Naive B cell (primary cell): Measurements from ENCODE around the gene CD38. TPM values are rescaled to one million over a fixed set of nuclear protein-coding genes. Genes with fewer than 3 reads are reported as not detected.
A peak's percentile ranks its signal among the peaks of the same experiment; 100 is the strongest.
"Not testable (repeated sequence)": the region's sequence is repeated elsewhere in the genome, so short reads cannot be mapped to it uniquely, and the experiment has no call there.

Experiments
- ATAC-seq, 2 donors: fragments of 150-1000 bp; cut with Tn5 transposase; 2 replicates each; pipeline ENCODE4 v1.10.0; 2021; ENCODE audit warnings: low read depth in 2 of 2, mild to moderate bottlenecking in 2 of 2, moderate library complexity in 2 of 2
- DNase-seq: peaks from one replicate; pipeline ENCODE4 v3.0.0; 2022
- H3K27ac Mint-ChIP-seq, 6 donors: one replicate each; pipeline ENCODE4 v1.8.0; 2020 to 2022; ENCODE audit warnings: mild to moderate bottlenecking in 6 of 6, mixed read lengths in 6 of 6, moderate library complexity in 5 of 6, inconsistent platforms in 2 of 6
- H3K27me3 Mint-ChIP-seq, 3 donors: one replicate each; pipeline ENCODE4 v1.8.0; 2021 to 2022; ENCODE audit warnings: mixed read lengths in 3 of 3, mild to moderate bottlenecking in 1 of 3
- H3K36me3 Mint-ChIP-seq, 2 donors: one replicate each; pipeline ENCODE4 v1.8.0; 2020 to 2022; ENCODE audit warnings: mixed read lengths in 2 of 2, inconsistent platforms in 1 of 2, mild to moderate bottlenecking in 1 of 2
- H3K4me1 Mint-ChIP-seq, 3 donors: one replicate each; pipeline ENCODE4 v1.8.0; 2020 to 2022; ENCODE audit warnings: mixed read lengths in 3 of 3, inconsistent platforms in 1 of 3, mild to moderate bottlenecking in 1 of 3, moderate library complexity in 1 of 3
- H3K4me3 Mint-ChIP-seq, 8 donors: one replicate each; pipeline ENCODE4 v1.8.0; 2020 to 2022; ENCODE audit warnings: mild to moderate bottlenecking in 8 of 8, mixed read lengths in 8 of 8, moderate library complexity in 8 of 8, inconsistent platforms in 2 of 8
- H3K9me3 Mint-ChIP-seq, 7 donors: one replicate each; pipeline ENCODE4 v1.8.0; 2020 to 2022; ENCODE audit warnings: mixed read lengths in 7 of 7, mild to moderate bottlenecking in 5 of 7, inconsistent platforms in 2 of 7, moderate library complexity in 1 of 7
- polyA plus RNA-seq, 6 donors: library from polyadenylated mRNA; unstranded; fragments of 300-500 nt; fragmentation: Illumina TruSeq; gene quantifications; one replicate each; pipeline ENCODE4 v1.2.3, GENCODE V29; 2021; ENCODE audit warnings: low read depth in 6 of 6

Gene CD38
- polyA plus RNA-seq, 6 donors from 2014 or later, result 12.8 to 33.8 (median 24.7) TPM

DNA sequence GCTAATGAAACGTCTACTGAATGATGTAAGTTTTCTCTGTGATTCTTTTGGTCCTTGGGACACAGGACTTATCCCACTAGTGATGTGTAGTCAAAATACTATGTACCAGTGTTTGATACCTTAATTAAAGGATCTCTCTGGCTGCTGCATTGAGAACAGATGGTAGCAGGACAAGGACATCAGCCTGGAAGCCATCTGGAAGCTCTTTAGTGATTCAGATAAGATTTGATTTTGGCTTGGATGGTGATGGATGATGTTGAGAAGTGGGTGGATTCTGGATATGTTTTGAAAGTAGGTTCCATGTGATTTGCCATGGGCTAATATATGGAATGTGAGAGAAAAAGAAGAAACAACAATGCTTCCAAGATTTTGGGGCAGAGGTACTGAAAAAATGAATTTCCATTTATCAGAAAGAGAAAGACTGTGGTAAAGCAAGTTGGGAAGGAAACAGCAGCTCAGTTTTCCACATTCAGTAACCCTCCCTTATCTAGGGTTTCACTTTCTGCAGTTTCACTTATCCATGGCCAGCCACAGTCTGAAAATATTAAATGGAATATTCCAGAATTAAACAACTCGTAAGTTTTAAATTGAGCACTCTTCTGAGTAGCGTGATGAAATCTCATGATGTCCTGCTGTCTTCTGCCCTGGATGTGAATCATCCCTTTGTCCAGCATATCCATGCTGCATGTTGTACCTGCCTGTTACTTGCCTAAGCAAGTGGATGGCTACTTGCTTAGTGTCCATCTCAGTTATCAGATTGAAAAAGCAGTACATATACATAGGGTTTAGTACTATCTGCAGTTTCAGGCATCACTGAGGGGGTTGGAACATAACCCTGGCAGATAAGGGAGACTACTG lies 15.6 kb downstream of the CD38 start:
- no peaks in the 10 kb centered on the region for H3K9me3 Mint-ChIP-seq
- no peak for DNase-seq
- H3K27me3 Mint-ChIP-seq, result no peaks in the 10 kb centered on the region
- peak overlapping the region in 3 of 6 donors; percentile 2 to 91 (median 41) for H3K27ac Mint-ChIP-seq
- peaks cover 8% of the 10 kb centered on the region in 2 donors for H3K36me3 Mint-ChIP-seq
- no peak for ATAC-seq
- no peak overlapping the region for H3K4me3 Mint-ChIP-seq
- H3K4me1 Mint-ChIP-seq, result peaks cover 21 to 35% (median 27%) of the 10 kb centered on the region in 3 donors

DNA sequence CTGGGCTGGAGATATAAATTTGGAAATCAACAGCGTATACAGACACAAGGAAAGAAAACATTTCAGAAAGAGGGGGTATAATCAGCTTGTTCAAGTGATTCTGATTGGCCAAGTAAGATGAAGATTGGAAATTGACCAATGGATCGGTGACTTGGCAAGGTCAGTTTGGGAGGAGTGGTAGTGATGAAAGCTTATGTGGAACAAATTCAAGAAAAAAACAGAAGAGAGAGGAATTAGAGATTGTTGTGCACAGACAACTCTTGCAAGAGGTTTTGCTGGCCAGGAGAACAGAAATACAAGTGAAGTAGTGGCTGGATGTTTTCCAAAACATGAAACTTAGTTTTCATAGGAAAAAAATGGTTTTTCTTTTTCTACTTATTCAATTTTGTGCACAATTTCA lies 16.3 kb downstream of the CD38 start:
- no peak for ATAC-seq
- H3K4me1 Mint-ChIP-seq, result peaks cover 25 to 42% (median 32%) of the 10 kb centered on the region in 3 donors
- H3K27me3 Mint-ChIP-seq, result no peaks in the 10 kb centered on the region
- DNase-seq, result no peak
- no peaks in the 10 kb centered on the region for H3K9me3 Mint-ChIP-seq
- H3K27ac Mint-ChIP-seq, result peak overlapping the region in 1 of 6 donors; percentile 91
- H3K36me3 Mint-ChIP-seq, result peaks cover 4 to 8% of the 10 kb centered on the region in 2 donors
- no peak overlapping the region for H3K4me3 Mint-ChIP-seq

DNA sequence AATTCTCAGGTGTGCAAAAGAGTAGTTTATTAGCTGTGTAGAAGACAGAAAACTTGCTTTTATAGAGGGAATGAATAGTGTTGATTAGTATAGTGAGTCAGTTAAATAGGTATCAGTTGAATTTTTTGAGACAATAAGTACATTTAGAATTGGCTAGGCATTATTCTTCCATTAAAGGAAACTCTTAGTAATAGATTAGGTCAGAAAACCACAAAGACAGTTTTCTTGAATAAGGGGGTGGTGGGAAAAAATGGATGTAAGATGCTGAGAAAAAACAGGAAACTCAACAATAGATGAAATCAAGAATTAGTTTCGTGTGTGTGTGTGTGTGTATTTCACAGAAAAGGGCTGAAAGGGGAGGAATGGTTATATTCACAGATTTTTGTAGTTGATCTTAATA lies 16.8 kb downstream of the CD38 start:
- H3K4me1 Mint-ChIP-seq, result peaks cover 30 to 47% (median 32%) of the 10 kb centered on the region in 3 donors
- H3K27me3 Mint-ChIP-seq, result no peaks in the 10 kb centered on the region
- DNase-seq, result no peak
- peak overlapping the region in 2 of 6 donors; percentile 42 to 91 for H3K27ac Mint-ChIP-seq
- no peak for ATAC-seq
- no peaks in the 10 kb centered on the region for H3K9me3 Mint-ChIP-seq
- no peak overlapping the region for H3K4me3 Mint-ChIP-seq
- peaks cover 4 to 8% of the 10 kb centered on the region in 2 donors for H3K36me3 Mint-ChIP-seq

DNA sequence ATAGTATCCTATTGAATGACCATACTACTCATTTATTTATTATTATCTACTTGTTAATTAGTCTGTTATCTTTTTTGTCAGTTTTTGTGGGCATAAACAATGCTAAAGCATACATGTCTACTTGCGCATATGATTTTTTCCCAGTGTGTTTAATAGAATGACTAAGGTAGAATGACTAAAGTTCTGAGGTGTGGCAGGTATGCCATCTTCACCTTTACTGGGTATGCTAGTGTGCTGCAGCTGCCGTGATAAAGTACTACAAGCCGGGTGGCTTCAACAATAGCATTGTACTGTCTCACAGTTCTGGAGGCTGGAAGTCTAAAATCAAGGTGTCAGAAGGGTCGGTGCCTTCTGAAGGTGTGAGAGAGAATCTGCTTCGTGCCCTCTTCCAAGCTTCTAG lies 19.2 kb downstream of the CD38 start:
- H3K4me1 Mint-ChIP-seq, result peaks cover 39 to 58% (median 40%) of the 10 kb centered on the region in 3 donors
- H3K4me3 Mint-ChIP-seq, result no peak overlapping the region
- no peak for ATAC-seq
- no peaks in the 10 kb centered on the region for H3K27me3 Mint-ChIP-seq
- peak overlapping the region in 5 of 6 donors; percentile 0 to 28 (median 24) for H3K27ac Mint-ChIP-seq
- H3K9me3 Mint-ChIP-seq, result no peaks in the 10 kb centered on the region
- no peak for DNase-seq
- peaks cover 4 to 8% of the 10 kb centered on the region in 2 donors for H3K36me3 Mint-ChIP-seq

DNA sequence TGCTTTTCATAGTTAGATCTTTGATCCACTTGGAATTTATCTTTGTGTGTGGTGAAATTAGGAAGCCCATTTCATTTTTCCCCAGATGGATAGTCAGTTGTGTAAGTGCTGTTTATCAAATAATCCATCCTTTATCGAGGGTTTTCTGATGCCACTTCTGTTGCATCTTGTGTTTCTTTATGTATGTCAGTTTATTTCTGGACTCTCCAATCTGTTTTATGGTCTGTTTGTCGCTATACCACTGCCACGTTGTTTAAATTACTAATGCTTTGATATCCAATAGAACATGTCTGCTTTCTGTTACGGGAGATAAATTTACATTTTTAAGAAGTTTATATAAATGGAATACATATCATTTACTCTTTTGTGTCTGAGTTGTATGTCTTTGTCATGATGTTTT lies 21.0 kb downstream of the CD38 start:
- ATAC-seq (no peak), DNase-seq (no peak)
- H3K4me1 Mint-ChIP-seq, result peaks cover 31 to 45% (median 39%) of the 10 kb centered on the region in 3 donors
- no peaks in the 10 kb centered on the region for H3K27me3 Mint-ChIP-seq
- no peaks in the 10 kb centered on the region for H3K9me3 Mint-ChIP-seq
- peak overlapping the region in 3 of 8 donors; percentile 32 to 78 (median 50) for H3K4me3 Mint-ChIP-seq
- peak overlapping the region in 4 of 6 donors; percentile 39 to 90 (median 58) for H3K27ac Mint-ChIP-seq
- H3K36me3 Mint-ChIP-seq, result no peaks in the 10 kb centered on the region

DNA sequence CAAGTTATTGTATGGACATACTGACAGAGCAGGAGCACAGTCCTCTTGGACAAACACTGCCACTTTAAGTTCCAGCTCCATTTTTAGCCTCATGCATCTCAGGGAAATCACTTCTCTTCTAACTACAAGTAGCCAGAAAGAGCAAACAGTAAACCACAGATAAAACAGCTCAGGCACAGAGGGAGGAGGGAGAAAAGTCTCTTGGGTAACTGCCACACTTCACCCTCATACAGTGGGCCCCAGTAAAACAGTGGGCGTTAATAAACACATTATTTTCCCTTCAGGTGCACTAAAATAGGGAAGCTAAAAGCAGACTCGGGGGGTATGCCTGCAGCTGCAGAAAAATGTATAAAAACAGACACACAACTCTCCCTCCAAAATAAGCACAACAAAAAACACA lies 21.6 kb downstream of the CD38 start:
- peak overlapping the region in 7 of 8 donors; percentile 22 to 78 (median 60) for H3K4me3 Mint-ChIP-seq

DNA sequence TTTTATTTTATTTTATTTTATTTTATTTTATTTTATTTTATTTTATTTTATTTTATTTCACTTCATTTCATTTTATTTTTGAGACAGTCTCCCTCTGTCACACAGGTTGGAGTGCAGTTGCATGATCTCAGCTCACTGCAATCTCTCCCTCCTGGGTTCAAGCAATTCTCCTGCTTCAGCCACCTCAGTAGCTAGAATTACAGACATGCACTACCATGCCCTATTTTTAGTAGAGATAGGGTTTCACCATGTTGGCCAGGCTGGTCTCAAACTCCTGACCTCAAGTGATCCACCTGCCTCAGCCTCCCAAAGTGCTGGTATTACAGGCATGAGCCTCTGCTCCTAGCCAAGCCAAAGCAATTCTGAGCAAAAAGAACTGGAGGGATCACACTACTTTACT lies 24.4 kb downstream of the CD38 start:
- H3K36me3 Mint-ChIP-seq, H3K27me3 Mint-ChIP-seq, DNase-seq, H3K4me3 Mint-ChIP-seq, H3K9me3 Mint-ChIP-seq, H3K27ac Mint-ChIP-seq, ATAC-seq: not testable (repeated sequence)
- H3K4me1 Mint-ChIP-seq, result peaks cover 39 to 56% (median 49%) of the 10 kb centered on the region in 3 donors

More for the DNA sequence above, 21.6 kb downstream of the CD38 start:
- no peaks in the 10 kb centered on the region for H3K36me3 Mint-ChIP-seq
- peak overlapping the region in 5 of 6 donors; percentile 23 to 90 (median 44) for H3K27ac Mint-ChIP-seq
- DNase-seq, result no peak
- H3K4me1 Mint-ChIP-seq, result peaks cover 28 to 39% (median 33%) of the 10 kb centered on the region in 3 donors
- ATAC-seq, result peak; percentile 30 to 43
- H3K27me3 Mint-ChIP-seq, result no peaks in the 10 kb centered on the region
- H3K9me3 Mint-ChIP-seq, result no peaks in the 10 kb centered on the region

DNA sequence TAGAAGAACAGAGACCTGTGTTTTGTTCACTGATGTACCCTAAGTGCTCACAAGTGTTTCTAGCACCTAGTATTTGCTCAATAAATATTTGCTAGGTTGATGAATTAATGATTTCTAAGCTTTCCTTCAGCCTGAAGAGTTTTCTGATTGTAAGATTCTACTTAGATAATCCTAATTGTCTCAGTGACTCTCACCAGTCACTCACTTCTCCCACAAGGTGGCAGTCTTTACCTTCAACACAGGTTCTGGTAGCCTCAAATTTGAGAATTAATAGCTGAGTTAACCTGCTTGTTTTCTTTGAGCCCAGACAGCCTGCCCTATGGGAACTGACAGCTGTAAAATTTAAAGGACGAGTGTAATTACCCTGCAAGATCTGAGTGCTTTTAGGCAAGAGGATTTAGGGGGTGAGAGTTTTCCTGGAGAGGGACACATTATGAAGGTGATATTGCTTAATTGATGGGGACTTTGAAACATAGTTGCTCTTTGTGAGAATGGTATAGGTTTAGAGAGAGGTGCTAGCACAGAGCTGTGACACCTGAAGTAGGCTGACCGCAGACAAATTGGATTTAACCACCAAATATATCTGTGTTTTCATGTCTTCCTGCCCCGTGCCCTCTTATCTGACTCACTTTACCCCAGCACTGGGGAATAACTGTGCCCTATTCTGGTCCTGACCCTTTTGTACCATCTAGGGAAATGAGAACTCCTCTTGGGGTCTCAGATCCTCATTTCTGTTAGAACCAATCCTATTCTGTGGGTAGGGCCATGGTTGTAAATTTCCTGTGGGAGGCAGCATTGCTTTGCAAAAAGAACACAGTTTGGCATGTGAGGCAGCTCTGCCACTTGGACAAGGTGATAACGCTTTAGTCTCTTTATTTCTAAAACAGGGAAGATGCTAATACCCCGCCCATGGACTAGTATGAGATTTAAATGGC lies 27.7 kb downstream of the CD38 start:
- Mint-ChIP-seq H3K27me3 (no peaks in the 10 kb centered on the region), H3K36me3 (no peaks in the 10 kb centered on the region), H3K4me3 (peak overlapping the region in 4 of 8 donors; percentile 2 to 49 (median 34)), H3K9me3 (no peaks in the 10 kb centered on the region), H3K4me1 (peaks cover 41 to 54% (median 51%) of the 10 kb centered on the region in 3 donors), H3K27ac (peak overlapping the region in 3 of 6 donors; percentile 84 to 90 (median 90))
- peak; percentile 78 to 79 for ATAC-seq
- DNase-seq, result peak; percentile 45

DNA sequence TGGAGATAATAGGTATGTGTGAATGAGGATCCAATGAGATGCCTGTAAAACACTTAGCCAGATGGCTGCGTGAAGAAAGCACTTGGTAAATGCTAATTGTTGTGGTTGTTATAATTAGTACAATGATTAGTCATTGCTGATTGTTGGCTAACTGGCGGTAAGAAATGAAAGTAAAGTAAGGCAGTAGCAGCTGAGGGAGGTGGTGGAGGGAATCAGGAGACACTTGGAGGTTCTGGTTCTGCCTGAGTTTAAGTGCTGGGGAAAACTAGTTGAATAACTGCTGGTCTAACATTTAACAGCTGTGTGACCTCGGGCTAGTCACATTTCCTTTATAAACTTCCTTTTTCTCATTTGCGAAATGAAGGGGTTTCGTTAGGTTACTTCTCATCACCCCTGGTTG lies 30.9 kb downstream of the CD38 start:
- peak; percentile 52 to 53 for ATAC-seq
- peak overlapping the region in 5 of 6 donors; percentile 10 to 73 (median 22) for H3K27ac Mint-ChIP-seq
- no peaks in the 10 kb centered on the region for H3K36me3 Mint-ChIP-seq
- DNase-seq, result no peak
- no peaks in the 10 kb centered on the region for H3K9me3 Mint-ChIP-seq
- no peaks in the 10 kb centered on the region for H3K27me3 Mint-ChIP-seq
- peaks cover 42 to 59% (median 56%) of the 10 kb centered on the region in 3 donors for H3K4me1 Mint-ChIP-seq
- H3K4me3 Mint-ChIP-seq, result peak overlapping the region in 7 of 8 donors; percentile 33 to 76 (median 65)

DNA sequence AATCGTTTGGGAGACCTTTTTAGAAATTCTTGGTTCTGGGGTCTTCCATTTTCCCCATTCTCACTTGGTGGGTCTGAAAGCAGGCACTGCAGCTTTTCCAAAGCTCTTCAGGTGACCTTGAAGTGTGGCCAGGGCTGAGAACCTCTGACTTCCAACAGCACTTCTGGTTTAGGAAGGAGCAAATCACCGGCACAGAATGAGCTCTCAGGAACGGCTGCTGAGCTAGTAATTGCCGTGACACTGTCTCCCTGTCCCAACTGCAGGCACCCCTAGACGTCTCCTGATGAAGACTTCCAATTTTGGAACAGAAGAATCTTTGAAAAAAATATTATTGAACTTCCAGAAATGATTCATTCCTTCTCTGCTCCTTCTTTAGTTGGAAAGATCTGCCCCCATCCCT lies 31.3 kb downstream of the CD38 start:
- DNase-seq (no peak), ATAC-seq (no peak)
- peaks cover 42 to 63% (median 59%) of the 10 kb centered on the region in 3 donors for H3K4me1 Mint-ChIP-seq
- no peaks in the 10 kb centered on the region for H3K27me3 Mint-ChIP-seq
- peak overlapping the region in 6 of 8 donors; percentile 33 to 76 (median 68) for H3K4me3 Mint-ChIP-seq
- no peaks in the 10 kb centered on the region for H3K9me3 Mint-ChIP-seq
- H3K27ac Mint-ChIP-seq, result peak overlapping the region; percentile 19 to 44 (median 30)
- H3K36me3 Mint-ChIP-seq, result no peaks in the 10 kb centered on the region

DNA sequence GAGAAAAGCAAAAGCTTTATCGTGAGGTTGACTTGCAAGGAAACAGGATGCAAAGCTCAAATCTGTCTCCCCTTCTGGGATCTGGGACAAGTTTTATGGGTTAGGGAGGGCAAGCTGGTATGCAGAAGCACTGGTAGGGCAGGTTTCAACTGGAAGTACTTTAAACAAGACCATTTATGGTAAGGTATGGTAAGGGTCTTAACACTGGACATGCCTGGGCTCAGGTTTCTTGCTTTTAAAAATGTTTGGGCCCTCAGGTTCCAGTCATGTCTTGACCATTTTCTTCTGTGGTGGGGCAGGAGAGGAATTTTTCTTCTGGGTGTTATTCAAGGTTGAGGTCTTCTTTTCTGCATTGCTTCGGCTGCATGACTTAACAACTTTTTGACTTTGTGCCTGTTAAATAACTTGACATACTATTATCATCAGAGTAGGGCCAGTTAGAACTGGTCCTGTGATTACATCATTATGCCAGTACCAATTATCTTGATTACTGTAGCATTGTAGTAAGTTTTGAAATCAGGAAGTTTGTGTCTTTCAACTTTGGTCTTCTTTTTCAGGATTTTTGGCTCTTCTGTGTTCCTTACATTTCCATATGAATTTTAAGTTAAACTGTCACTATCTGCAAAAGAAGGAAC lies 33.7 kb downstream of the CD38 start:
- peaks cover 31 to 55% (median 43%) of the 10 kb centered on the region in 3 donors for H3K4me1 Mint-ChIP-seq
- peaks cover 0 to 5% of the 10 kb centered on the region in 2 donors for H3K36me3 Mint-ChIP-seq
- ATAC-seq (no peak), DNase-seq (no peak)
- no peak overlapping the region for H3K4me3 Mint-ChIP-seq
- no peaks in the 10 kb centered on the region for H3K27me3 Mint-ChIP-seq
- no peaks in the 10 kb centered on the region for H3K9me3 Mint-ChIP-seq
- no peak overlapping the region for H3K27ac Mint-ChIP-seq

DNA sequence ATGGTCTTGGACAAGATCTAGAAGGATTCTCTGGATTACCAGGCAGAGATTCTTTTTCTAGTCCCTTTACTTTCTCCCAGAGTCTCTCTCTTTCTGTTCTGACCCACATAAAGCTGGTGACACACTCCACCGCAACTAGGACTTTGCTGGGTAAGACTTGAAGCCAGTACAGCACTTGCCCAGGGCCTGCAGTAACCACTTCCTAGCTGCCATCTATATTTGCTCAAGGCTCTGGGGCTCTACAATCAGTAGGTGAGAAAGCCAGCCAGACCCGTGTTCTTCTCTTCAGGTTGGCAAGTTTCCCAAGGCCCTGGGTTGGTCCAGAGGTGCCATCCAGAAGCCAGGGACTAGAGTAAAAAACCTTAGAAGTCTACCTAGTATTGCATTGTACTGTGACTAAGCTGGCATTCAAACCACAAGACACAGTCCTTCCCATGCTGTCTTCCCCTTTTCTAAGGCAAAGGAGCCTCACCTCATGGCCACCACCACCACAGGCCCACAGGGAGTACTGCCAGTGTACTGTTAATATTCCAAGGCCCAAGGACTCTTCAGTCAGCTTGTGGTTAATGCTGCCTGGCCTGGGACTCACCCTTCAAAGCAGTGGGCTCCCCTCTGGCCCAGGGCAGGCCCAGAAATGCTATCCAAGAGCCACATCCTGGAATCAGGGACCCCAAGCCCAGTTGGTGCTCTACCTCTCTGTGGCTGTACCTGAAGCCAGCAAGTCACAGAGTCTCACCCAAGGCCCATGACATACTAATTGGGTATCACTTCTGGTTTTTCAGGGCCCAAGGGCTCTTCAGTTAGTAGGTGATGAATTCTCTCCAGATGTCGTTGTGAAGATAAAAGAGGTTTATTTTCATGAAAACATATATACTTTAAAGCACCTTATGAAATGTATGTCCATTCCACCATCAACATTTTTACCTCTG lies 54.7 kb downstream of the CD38 start:
- no peaks in the 10 kb centered on the region for H3K27me3 Mint-ChIP-seq
- peaks cover 2 to 15% (median 6%) of the 10 kb centered on the region in 7 donors for H3K9me3 Mint-ChIP-seq
- no peak overlapping the region for H3K4me3 Mint-ChIP-seq
- ATAC-seq (peak in 1 of 2 donors; percentile 41), DNase-seq (no peak)
- peaks cover 5 to 13% (median 13%) of the 10 kb centered on the region in 3 donors for H3K4me1 Mint-ChIP-seq
- H3K36me3 Mint-ChIP-seq, result peaks cover 38 to 53% of the 10 kb centered on the region in 2 donors
- H3K27ac Mint-ChIP-seq, result peak overlapping the region in 4 of 6 donors; percentile 36 to 72 (median 64)
